ENCODE data around the gene DUXB.

DNA sequence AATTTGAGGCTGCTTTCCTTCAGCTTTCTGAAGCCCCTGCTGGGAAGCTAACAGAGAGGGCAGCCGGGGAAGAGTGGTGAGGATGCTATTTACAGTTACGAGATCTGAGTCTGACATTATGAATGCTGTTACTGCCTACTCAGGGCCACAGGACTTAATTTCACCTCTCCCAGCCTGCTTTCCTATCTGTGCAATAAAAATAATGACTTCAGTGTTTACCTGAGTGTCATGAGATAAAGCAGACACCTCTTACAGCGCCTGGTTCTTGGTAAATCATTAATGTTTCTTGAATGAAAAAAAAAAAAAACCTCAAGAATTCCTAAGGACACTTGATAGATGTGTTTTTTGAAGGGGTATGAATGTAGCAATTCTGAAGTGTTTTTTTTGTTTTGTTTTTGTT, 49.3 kb upstream of the DUXB start:
- no peak for TF ChIP-seq GATA2 (IDR thresholded peaks at IDR 0.05; ENCODE audit: low read depth, low read length)
- TF ChIP-seq GATA3 (IDR thresholded peaks at IDR 0.05; ENCODE audit: low read depth, low read length), result no peak

All from SH-SY5Y (cell line).